HepG2 (cell line): Measurements from ENCODE around the gene SLC22A31. TPM values are rescaled to one million over a fixed set of nuclear protein-coding genes. Genes with fewer than 3 reads are reported as not detected.
A peak's percentile ranks its signal among the peaks of the same experiment; 100 is the strongest.

ENCODE experiments used
- EHMT2 ChIP-seq: fragments of 200-600 bp; sonication (generic); IDR thresholded peaks from 2 replicates; pipeline ENCODE4 v1.7.0; 2017; ENCODE audit warnings: antibody characterized with exemption, low read depth, low read length, borderline replicate concordance
- FLYWCH1 ChIP-seq: sonication (generic); formaldehyde crosslinking; IDR thresholded peaks from 2 replicates; pipeline ENCODE4 v1.8.1; 2023; ENCODE audit warnings: mild to moderate bottlenecking, missing genetic modification reagents
- FOXA3 ChIP-seq: IDR thresholded peaks from 2 replicates; pipeline ENCODE4 v1.6.1; 2016; ENCODE audit warnings: missing genetic modification reagents, missing compliant biosample characterization
- HMG20B ChIP-seq: conservative IDR thresholded peaks from 2 replicates; pipeline ENCODE4 v1.6.1; 2016; ENCODE audit warnings: missing genetic modification reagents, missing compliant biosample characterization
- HOXA5 ChIP-seq: sonication (generic); formaldehyde crosslinking; IDR thresholded peaks from 2 replicates; pipeline ENCODE4 v1.4.0; 2020; ENCODE audit warnings: missing genetic modification reagents
- HOXD1 ChIP-seq: sonication (generic); formaldehyde crosslinking; IDR thresholded peaks from 2 replicates; pipeline ENCODE4 v1.5.0; 2020; ENCODE audit warnings: missing genetic modification reagents
- ISL2 ChIP-seq: sonication (generic); formaldehyde crosslinking; IDR thresholded peaks from 2 replicates; pipeline ENCODE4 v1.5.0; 2020; ENCODE audit warnings: missing genetic modification reagents
- KDM2A ChIP-seq: sonication (generic); formaldehyde crosslinking; IDR thresholded peaks from 2 replicates; pipeline ENCODE4 v1.4.0; 2020; ENCODE audit warnings: low read depth, missing genetic modification reagents, borderline replicate concordance
- MIER2 ChIP-seq: IDR thresholded peaks from 2 replicates; pipeline ENCODE4 v1.6.1; 2016; ENCODE audit warnings: missing biosample characterization, missing genetic modification reagents
- PCBP2 ChIP-seq: fragments of 200-400 bp; formaldehyde crosslinking; optimal IDR thresholded peaks from 2 replicates; pipeline ENCODE3; 2018; ENCODE audit warnings: low read length, low read depth; ENCODE audit not compliant: poor library complexity, severe bottlenecking
- RFX1 ChIP-seq: fragments of 450-650 bp; IDR thresholded peaks from 2 replicates; pipeline ENCODE4 v1.6.1; 2017
- RFX3 ChIP-seq: IDR thresholded peaks from 2 replicates; pipeline ENCODE4 v1.6.1; 2016; ENCODE audit warnings: missing biosample characterization, missing genetic modification reagents
- RXRB ChIP-seq: IDR thresholded peaks from 2 replicates; pipeline ENCODE4 v1.6.1; 2016; ENCODE audit warnings: borderline replicate concordance, missing genetic modification reagents, missing compliant biosample characterization
- SNAI1 ChIP-seq: sonication (generic); formaldehyde crosslinking; IDR thresholded peaks from 2 replicates; pipeline ENCODE4 v1.5.0; 2020; ENCODE audit warnings: mild to moderate bottlenecking, missing genetic modification reagents, borderline replicate concordance
- TFE3 ChIP-seq: IDR thresholded peaks from 2 replicates; pipeline ENCODE4 v1.6.1; 2016
- XBP1 ChIP-seq: sonication (generic); formaldehyde crosslinking; IDR thresholded peaks from 2 replicates; pipeline ENCODE4 v1.5.0; 2020; ENCODE audit warnings: missing genetic modification reagents
- ZBTB1 ChIP-seq: sonication (generic); formaldehyde crosslinking; IDR thresholded peaks from 2 replicates; pipeline ENCODE4 v1.4.0; 2020; ENCODE audit warnings: missing genetic modification reagents, borderline replicate concordance
- ZBTB10 ChIP-seq: sonication (generic); formaldehyde crosslinking; IDR thresholded peaks from 2 replicates; pipeline ENCODE4 v1.4.0; 2020; ENCODE audit warnings: missing genetic modification reagents, borderline replicate concordance
- ZFP36 ChIP-seq: fragments of 150-350 bp; IDR thresholded peaks from 2 replicates; pipeline ENCODE4 v1.6.1; 2018; ENCODE audit warnings: borderline replicate concordance, low read length, low read depth; ENCODE audit not compliant: partially characterized antibody
- ZNF142 ChIP-seq: sonication (generic); formaldehyde crosslinking; IDR thresholded peaks from 2 replicates; pipeline ENCODE4 v1.4.0; 2020; ENCODE audit warnings: missing genetic modification reagents
- ZNF781 ChIP-seq: sonication (generic); formaldehyde crosslinking; IDR thresholded peaks from 2 replicates; pipeline ENCODE4 v1.5.1; 2020; ENCODE audit warnings: borderline replicate concordance, mild to moderate bottlenecking, missing genetic modification reagents; ENCODE audit errors: not compliant biosample characterization
- polyA plus RNA-seq, 8 experiments: library from polyadenylated mRNA; depleted of rRNA in 3 of 8; stranded (reverse) in 7 of 8; unstranded in 1 of 8; fragments of >200 nt; fragmentation: Illumina TruSeq in 4 of 8; extraction: Trizol in 4 of 8; gene quantifications; 2 replicates each; pipeline versions ENCODE4 v1.2.1 to v1.2.3, GENCODE V29; 2011 to 2016; ENCODE audit warnings: low read depth in 4 of 8, missing spikeins in 1 of 8, mixed read lengths in 1 of 8; ENCODE audit not compliant: insufficient read depth in 1 of 8
- total RNA-seq, 5 experiments: library from RNA; depleted of rRNA; stranded (reverse); fragments of >200 nt; fragmentation: Illumina TruSeq; extraction: Trizol; gene quantifications; 2 replicates each; pipeline ENCODE4 v1.2.3, GENCODE V29; 2016; ENCODE audit warnings: low read depth in 1 of 5

Gene SLC22A31
- total and polyA plus RNA-seq, 2 of the 13 experiments (the other 11 are each of a cell fraction or from before 2014, with no cell fraction given): 67.3 to 83.3 TPM

GRCh38 chr16:89167425-89167941, 32.9 kb downstream of the SLC22A31 start (continued):
- TF ChIP-seq ZNF781 (CRISPR knock-in tag) (peak; percentile 42), ZFP36 (no peak), RXRB (CRISPR knock-in tag) (peak; percentile 84), HOXD1 (CRISPR knock-in tag) (no peak; the same call in 1 of the 2 replicates), HMG20B (CRISPR knock-in tag) (peak; percentile 82; the same call in 1 of the 2 replicates), TFE3 (CRISPR knock-in tag) (0 out of 2 replicates have a peak, but pooled peaks have one; percentile 70), PCBP2 (no peak), XBP1 (no peak), FOXA3 (CRISPR knock-in tag) (peak; percentile 67), ZNF142 (0 out of 2 replicates have a peak, but pooled peaks have one; percentile 46), EHMT2 (no peak), ZBTB10 (CRISPR knock-in tag) (no peak), RFX3 (no peak), MIER2 (CRISPR knock-in tag) (peak; percentile 71; the same call in 1 of the 2 replicates), ISL2 (CRISPR knock-in tag) (peak; percentile 48; the same call in 1 of the 2 replicates), FLYWCH1 (CRISPR knock-in tag) (no peak), ZBTB1 (CRISPR knock-in tag) (0 out of 2 replicates have a peak, but pooled peaks have one; percentile 52), HOXA5 (no peak; the same call in 1 of the 2 replicates), RFX1 (no peak), KDM2A (CRISPR knock-in tag) (peak; percentile 93), SNAI1 (CRISPR knock-in tag) (no peak)
